Lower leg skin (tissue), 3 donors: ENCODE results near the gene PLK4.

Experiments used
- POLR2A ChIP-seq, 2 donors: fragments of 450-650 bp; IDR thresholded peaks; one replicate each; pipeline ENCODE4 v1.6.1; 2016 to 2017; ENCODE audit warnings: antibody characterized with exemption in 2 of 2, mild to moderate bottlenecking in 1 of 2, moderate library complexity in 1 of 2
- TF ChIP-seq, protein P1 (sequence below), 3 donors: fragments of 450-650 bp; IDR thresholded peaks; one replicate each; pipeline ENCODE4 v1.5.1; 2016; ENCODE audit warnings: antibody characterized with exemption in 3 of 3, mild to moderate bottlenecking in 3 of 3, moderate library complexity in 2 of 3

DNA sequence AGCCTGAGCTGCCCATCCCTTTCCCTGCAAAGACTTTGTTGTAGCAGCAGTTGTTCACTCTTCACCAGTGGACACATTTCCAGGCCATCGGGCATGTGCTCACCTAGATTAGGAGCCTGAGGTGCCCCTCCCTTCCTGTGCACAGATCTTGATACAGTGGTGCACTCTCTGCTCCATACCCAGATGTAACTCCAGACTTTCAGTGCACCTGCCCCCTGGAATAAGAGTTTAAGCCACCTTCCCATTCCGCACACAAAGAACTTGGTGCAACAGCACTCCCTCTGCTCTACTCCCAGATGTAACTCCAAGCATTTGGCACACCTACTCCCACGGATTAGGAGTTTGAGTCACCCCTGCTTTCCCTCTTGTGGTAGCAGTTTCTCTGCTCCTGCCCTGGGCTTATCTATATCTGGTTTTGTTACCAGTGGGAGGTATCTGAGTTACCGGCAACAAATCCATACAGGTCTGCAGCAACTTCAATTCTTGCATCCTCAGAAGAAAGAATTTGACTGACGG lies 36.0 kb upstream of the PLK4 start:
- TF ChIP-seq POLR2A (IDR thresholded peaks at IDR 0.05) = no peak
- TF ChIP-seq, protein P1, sequence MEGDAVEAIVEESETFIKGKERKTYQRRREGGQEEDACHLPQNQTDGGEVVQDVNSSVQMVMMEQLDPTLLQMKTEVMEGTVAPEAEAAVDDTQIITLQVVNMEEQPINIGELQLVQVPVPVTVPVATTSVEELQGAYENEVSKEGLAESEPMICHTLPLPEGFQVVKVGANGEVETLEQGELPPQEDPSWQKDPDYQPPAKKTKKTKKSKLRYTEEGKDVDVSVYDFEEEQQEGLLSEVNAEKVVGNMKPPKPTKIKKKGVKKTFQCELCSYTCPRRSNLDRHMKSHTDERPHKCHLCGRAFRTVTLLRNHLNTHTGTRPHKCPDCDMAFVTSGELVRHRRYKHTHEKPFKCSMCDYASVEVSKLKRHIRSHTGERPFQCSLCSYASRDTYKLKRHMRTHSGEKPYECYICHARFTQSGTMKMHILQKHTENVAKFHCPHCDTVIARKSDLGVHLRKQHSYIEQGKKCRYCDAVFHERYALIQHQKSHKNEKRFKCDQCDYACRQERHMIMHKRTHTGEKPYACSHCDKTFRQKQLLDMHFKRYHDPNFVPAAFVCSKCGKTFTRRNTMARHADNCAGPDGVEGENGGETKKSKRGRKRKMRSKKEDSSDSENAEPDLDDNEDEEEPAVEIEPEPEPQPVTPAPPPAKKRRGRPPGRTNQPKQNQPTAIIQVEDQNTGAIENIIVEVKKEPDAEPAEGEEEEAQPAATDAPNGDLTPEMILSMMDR (IDR thresholded peaks at IDR 0.05) = no peak
